HG03520 (cell line): ENCODE results near the gene ITPRID1.
"Not testable (repeated sequence)": the region's sequence is repeated elsewhere in the genome, so short reads cannot be mapped to it uniquely, and the experiment has no call there.

Experiments used
- ATAC-seq: cut with Tn5 transposase; IDR thresholded peaks from one replicate; pipeline ENCODE4 v1.9.1; 2021; ENCODE audit warnings: mild to moderate bottlenecking, moderate library complexity; ENCODE audit not compliant: unreplicated experiment

ITPRID1 gene

DNA sequence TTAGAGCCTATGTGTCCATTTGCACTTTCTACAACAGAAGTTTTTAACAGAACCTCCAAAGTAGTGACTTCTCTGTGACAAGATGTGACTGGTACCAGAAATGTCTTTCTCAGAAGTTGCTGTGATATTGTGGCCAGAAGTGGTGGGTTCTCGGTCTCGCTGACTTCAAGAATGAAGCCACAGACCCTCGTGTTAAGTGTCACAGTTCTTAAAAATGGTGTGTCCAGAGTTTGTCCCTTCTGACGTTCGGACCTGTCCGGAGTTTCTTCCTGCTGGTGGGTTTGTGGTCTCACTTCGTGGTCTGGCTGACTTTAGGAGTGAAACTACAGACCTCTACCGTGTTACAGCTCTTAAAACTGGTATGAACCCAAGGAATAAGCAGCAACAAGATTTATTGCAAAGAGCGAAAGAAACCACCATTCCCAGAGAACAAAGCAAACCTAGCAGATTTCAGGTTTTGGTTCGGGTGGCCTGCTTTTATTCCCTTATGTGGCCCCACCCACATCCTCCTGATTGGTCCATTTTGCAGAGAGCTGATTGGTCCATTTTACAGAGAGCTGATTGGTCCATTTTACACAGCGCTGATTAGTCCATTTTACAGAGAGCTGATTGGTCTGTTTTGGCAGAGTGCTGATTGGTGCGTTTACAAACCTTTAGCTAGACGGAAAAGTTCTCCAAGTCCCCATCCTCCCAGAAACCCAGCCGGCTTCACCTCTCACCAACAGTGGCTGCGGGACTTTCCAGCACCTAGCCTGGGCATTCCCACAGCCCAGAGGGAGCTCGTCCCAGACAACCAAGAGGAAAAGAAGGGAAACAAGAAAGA, 3.0 kb downstream of the ITPRID1 start:
- ATAC-seq = no peak

DNA sequence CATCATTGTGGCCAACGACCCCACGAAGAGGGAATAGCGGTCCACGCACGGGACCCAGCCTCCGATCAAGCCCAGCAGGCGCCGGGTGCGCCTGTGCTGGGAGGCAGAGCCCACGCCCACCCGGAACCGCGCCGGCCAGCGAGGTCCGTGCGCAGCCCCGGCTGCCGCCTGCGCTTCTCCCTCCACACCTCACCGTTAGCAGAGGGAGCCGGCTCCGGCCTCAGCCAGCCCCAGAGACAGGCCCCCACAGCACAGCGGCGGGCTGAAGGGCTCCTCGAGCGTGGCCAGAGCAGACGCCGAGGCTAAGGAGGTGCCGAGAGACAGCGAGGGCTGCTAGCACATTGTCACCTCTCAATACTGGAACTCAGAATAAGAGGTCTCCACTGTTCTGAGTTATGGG, 3.6 kb downstream of the ITPRID1 start:
- no peak for ATAC-seq

DNA sequence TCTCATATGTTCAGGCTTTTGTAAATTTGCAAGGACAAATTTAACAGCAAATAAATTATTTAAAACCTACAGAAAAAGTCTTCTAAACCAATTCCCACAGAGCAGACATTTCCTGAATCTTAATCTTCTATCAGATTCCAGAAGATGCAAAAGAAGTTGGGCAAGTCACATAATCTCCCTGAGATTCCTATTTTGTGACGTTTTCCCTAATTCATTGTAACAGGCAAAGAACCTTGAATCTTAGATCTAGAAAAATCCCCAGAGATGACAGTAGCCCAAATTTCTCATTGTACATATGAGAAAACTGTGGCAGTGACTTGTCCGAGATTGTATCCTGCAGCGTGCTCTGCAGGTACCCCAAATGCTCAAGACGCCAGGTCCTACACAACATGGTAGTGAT, 4.9 kb downstream of the ITPRID1 start:
- ATAC-seq = no peak

DNA sequence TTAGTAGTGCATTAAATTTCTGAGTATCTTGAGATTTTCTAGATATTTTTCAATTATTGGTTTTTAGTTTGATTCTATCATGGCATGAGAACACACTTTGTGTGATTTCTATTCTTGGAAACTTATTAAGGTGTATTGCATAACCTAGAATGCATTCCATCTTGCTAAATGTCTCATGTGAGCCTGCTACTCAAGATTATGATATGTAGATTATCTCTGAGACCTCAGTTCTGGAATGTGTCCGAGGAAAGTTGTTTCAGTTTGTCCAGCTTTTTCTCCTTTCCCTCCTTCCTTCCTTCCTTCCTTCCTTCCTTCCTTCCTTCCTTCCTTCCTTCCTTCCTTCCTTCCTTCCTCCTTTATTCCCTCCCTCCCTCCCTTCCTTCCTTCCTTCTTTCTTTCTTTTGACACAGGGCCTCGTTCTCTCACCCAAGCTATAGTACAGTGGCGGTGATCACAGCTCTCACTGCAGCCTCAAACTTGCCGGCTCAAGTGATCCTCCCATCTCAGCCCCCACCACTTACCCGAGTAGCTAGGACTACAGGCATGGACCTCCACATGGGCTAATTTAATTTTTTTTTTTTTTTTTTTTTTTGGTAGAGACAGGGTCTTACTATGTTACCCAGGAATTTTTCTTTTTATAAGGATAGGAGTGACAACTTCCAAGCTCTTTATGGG, 7.6 kb downstream of the ITPRID1 start:
- no peak for ATAC-seq

DNA sequence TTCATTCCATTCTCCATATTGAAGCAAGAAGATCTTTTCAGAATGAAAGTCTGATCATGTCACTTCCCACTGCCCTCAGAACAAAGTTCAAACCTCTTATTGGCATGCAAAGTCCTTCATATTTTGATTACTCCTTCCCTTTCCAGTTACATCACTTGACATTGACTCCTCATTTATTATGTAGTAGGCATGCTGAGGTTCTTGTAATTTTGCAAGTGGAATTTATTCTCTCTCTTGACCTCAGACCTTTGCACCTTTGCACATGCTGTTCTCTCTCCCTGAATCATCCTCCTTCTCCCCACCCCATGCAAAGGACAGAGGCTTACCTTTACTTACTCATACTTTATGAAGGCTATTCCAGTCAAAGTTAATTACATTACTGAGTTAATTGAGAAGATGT, 13.0 kb downstream of the ITPRID1 start:
- no peak for ATAC-seq

DNA sequence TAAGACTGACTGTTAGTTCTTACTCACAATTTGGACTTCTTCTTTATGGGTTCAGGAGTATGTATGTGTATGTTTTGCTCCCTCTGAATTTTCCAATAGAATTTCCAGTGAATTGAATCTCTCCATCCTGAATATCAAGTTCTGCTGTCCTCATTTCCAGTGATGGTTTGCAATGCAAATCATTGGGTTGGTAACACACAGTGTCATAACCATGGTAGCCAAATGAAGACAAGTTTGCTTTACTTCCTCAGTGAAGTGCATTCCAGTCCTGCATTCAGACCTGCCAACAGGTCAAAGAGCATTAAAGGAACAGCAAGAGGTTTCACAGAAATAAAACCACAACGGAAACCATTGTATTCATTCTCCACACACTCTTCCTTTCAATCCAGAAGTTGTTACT, 15.2 kb downstream of the ITPRID1 start:
- ATAC-seq = no peak

DNA sequence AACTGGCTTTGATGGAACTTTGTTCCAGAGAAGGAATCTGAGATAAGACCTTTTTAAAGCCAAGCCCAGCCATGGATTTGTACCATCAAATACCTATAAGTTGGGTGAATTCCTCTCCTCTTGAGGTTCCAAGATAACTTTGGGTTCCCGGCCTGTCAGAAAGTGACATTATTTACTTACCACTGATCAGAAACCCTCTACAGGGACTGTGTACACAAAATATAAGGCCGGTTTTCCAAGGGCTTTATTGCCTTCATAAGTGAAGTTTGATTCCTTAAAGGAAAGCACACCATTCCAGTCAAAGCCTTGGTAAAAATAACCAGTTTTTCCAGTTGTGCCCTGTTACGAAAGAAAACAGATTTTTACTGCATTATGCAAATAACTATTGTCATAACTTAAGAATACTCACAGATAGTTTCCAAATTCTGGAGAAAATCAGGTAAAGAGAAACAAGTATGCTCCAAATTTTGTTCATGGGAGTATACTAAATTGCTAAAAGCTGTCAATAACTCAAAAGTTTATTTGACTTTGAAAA, 26.8 kb downstream of the ITPRID1 start:
- ATAC-seq = not testable (repeated sequence)

DNA sequence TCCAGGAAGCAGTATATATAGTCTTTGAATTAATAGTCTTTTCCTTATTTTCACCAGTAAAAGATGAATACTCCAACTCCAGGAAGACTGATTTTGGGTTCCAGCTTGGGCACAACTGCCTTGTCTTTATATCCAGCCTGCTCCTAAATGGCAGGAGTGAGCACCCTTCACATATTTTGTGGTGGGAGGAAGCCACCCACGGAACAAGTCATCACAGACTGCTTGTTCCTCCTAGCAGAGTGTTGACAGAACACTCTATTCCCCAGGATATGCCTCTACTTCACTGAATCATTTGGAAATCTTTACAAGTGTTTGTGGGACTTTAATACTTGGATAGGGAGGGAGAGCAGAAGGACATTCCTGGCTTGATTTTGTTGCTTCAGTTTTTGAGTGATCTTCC, 31.7 kb downstream of the ITPRID1 start:
- ATAC-seq = no peak

DNA sequence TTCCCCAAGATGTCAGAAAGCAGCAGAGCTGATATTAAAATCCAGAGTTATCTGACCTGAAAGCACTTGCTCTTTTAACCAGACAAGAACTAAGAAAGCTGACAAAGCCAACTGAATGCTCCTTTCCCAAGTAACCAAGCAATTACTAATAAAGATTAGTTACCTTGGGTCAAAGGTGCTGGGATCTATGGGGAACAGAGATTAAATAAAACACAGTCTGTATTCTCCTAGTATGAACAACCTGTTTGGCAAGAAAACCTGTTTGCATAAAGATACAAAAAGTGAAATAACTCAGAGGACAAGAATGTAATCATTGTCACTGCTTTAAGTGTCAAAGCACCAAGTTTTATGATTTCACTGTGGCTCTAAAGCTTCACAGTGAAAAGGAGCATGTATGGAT, 35.7 kb downstream of the ITPRID1 start:
- ATAC-seq = no peak

DNA sequence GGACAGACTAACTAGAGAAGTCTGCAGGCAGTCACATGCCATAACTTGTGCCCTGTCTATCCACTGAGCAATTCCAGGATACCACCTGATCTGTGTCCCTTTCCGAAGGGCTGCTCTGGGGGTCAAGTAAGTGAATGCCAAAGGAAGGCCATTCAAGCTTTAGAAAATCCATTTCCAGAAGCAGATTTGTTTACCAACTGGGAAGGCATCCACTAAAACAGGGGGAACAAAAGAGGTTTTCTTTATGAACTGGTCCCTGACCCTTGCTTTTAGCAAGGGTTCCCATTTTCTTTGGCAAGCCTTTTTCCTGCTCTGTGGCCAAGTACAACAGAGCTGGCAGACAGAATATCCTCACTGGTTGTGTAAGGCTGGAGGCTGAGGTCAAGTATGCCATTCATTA, 36.5 kb downstream of the ITPRID1 start:
- ATAC-seq = no peak

DNA sequence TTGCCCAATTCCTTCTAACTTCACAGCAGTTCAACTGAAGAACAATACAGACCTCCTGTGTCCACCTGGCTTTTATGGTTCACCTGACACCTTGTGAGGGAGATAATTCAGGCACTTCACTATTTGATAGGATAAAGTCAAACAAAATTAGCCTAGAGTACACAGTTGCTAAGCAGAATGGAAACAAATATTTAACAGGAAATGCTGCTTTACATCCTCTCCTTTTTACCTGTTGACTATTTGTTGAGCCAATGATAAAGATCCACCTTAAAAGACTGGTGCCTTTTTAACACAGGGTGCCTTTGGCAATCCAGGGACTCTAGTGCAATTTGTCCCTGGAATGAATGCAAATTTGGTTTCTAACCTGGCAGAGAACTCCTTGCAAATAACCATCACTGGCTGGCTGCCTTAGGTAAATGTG, 39.8 kb downstream of the ITPRID1 start:
- no peak for ATAC-seq

DNA sequence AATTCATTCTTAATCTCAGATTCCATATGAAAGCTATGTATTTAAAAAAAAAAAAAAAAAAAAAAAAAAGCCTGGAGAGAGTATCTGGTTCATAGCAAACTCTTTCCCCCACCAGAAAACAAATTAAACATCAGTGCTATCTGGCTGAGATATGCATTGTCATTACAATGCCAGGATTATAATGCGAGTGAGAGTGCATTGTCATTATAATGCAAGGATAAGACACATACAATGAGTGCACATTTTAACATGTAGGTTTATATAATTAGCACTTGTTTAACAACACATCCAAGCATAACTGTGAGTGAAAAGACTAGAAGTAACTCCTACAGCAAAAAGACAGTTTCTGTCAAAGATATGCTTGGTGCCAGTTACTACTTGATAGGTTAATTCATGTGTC, 48.1 kb downstream of the ITPRID1 start:
- no peak for ATAC-seq

DNA sequence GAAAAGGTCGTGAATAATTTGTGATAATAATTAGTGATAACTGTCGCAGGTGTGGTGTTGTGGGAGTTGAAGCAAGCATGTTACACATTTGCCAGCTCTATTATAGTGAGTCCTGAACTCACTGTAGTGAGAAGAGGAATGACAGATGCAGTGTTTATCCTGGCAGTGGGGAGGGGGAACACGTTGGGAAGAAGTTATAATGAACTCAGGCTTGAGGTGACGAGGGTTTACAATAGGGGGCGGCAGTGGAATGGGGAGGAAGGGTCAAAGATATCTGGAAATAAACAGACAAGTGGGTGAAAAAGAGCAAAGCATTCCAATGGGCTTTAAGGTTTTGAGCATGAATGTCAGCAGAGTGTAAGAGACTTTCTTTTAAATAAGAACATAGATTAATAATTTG, 49.6 kb downstream of the ITPRID1 start:
- no peak for ATAC-seq

DNA sequence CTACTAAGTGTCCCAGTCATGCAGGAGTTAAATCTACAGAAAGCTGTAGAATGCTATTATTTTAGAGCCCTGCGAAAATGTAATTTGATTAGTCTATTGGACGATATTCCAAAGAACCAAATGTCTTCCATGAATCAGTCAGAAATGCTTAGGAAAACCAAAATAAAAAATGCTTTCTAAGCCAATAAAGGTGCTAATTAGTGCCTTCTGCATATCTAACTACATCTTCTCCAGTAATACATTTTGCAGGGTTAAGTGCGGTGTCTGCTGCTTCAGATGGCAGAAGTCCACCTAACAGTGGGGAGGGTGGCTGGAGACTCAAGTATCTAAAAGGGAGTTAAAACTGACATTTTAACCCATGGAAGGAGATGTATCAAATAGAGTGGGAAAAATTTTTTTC, 50.1 kb downstream of the ITPRID1 start:
- no peak for ATAC-seq

DNA sequence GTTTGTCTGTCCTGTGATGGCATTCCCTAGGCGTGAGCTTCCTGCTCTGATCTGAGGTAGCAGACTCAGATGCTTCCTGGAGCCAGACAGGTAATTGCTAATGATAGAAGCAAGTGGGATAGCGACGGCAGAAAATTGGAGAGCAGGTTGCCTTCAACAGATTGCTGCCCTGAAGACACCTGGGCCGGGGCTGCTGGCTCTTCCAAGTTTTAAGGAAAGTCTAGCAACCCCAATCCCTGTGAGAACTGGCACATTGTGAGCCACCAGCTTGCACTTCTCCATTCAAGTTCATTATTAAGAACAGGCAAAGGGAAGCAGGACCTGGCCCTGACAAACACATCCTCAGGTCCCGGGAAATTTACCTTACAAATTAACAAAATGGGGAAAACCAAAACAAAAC, 50.8 kb downstream of the ITPRID1 start:
- no peak for ATAC-seq

DNA sequence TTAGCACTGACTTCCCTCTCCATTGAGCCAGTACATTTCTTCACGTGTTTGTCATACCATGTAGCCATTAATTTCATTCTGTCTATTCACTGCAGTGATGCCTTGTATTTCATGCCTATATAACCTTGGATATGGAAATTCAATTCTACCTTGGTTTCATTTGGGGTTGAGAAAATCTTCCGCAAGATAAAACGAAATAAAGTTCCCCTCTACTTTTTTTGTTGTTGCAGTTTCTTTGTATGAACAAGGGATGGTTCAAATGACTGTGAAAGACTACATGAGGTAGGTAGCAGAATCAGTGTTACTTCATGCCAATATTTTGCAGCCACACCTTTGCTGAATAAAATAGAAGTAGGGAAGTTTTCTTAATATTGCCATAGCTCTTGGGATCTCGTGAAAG, 55.6 kb downstream of the ITPRID1 start:
- ATAC-seq = no peak

DNA sequence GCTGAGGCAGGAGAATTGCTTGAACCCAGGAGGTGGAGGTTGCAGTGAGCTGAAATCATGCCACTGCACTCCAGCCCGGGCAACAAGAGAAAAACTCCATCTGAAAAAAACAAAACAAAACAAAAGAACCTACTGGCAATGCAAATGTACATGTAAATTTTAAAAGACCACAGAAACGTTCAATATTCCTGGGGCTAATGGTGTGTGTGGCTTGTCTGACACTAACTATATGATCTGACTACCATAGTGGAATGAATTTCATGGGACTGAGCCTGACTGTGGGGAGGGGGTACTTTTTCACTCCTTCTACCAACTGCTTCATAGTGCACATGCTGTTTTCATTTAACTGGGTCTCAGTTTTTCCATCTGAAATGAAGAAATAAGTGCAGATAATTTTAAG, 69.6 kb downstream of the ITPRID1 start:
- no peak for ATAC-seq

DNA sequence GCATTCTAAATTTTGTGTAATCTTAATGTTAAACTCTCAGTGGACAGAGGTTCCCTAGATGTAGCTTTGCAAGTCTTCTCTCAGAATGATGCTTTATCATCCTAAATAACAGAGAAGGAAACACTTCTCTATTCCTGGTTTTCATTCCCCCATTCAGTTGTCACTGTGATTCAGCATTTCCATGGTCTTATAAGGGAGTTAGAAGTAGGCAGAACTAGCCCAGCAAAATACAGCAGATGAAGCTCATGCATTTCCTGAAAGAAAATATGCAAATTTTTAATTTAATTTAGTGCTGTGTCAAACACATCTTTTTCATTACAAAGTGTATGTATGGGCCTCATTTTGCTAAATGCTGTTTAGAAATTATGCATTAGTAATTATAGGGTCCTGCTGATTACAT, 70.1 kb downstream of the ITPRID1 start:
- no peak for ATAC-seq

DNA sequence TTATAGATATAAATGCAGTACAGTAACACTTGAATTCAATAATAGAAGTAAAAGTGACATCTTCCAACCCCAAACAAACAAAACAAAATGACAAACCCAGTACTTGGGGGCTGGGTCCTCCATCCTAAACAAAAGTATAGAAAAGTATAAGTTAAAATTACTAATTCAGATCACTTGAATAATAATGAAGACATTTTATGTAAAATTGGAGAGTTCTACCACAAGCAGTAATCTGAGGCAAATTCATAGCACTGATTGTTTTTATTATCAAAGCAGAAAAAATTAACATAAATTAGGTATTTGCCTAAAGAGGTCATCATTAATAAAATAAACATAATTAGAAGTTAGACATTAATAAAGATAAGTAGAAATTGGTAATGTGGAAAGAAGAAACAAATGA, 81.5 kb downstream of the ITPRID1 start:
- no peak for ATAC-seq

DNA sequence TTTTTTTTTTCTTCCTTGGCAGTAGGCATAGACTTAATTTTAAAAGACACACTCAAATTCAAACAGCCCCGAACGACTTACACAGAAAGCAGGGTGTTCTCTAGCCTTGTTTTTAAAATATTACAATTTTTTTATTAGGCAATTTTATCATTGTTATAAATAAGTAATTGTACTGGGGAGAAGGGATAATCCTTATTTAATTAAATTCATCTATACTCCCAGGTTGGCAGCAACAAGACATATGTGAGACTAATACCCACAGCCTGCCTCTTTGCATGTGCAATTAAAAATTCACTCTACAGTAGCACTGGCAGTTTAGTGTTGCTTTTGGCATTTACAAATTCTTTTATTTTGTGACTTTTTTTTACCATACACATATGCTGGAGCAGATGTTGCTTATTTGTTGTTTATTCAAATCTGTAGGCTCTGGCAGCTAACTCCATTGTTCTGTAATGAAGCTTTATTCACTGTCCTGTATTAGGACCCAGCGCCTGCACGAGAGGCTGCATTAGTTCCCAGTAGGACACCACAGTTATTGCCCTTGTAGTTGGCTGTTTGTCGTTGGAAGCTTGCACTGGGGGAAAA, 88.2 kb downstream of the ITPRID1 start:
- no peak for ATAC-seq

DNA sequence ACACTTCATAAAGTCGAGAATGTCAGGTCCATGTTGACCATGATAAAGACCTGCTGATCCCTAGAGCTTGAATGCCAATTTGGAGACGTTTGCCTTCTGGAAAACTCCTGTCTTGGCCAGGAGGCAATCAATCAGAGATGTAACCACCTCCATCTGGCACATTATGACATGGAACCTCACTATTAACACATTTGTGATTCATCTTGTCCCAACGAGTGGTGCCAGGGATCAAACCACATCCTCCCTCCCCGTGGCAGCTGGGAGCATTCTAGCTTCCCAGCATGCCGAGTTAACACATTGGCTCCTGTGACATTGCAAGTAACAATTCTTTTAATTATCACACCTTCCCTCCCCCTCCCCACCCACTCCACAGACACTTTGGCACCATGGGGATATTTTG, 89.2 kb downstream of the ITPRID1 start:
- ATAC-seq = no peak

DNA sequence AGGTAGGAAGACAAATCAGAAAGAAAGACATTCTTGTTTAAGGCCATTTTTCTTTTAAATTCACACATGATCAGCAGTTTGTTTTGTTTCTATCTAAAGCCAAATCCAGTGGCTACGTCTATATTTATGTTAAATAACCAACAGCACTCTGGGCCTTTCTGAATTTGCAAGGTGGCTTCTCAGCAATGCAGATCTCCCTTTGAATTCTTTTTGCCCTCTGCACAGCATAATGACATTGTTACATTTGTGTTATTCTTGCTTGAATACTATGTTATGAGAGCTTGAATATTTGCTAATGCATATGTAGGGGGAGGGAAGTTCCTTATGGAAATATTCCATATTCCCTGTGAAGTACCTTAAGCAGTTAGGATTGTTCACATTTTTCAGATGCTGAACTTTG, 99.7 kb downstream of the ITPRID1 start:
- no peak for ATAC-seq
